ENCODE measurements around the gene ACVRL1.

DNA sequence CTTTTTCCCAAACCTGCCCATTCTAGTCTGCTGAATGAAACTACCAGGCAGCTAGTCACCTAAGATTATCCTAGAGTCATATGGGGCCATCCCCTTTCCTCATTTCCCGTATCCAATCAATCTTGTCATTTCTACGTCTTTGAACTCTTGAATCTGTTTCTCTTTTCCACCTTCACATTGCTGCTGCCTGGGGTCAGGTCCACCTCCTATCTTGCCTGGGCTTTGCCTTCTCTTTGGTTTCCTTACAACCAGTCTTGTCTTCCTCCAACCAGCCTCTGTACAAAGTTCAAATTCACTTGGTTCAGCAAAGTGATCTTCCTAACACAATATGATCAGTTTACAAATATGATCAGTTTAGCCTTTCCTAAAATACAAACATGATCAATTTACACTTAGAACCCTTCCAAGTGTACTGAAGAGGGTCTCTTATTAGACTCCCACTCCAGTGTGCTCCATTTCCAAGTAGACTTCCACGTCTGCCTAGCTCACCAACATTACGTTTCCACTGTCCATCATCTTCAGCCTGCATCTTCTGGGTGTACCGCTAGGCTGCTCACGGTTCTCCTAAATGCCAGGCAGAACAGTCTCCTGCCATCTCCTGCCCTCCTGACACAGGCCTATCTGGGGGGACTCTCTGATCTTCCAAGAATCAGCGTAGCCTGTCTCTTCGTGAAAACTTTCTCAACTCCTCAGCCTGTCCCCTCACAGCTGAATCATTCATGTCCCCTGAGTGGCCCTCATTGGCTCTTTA is 40.1 kb downstream of the ACVRL1 start:
- TF ChIP-seq POLR2AphosphoS5 (IDR thresholded peaks at IDR 0.05): no peak
- TF ChIP-seq, protein P1, sequence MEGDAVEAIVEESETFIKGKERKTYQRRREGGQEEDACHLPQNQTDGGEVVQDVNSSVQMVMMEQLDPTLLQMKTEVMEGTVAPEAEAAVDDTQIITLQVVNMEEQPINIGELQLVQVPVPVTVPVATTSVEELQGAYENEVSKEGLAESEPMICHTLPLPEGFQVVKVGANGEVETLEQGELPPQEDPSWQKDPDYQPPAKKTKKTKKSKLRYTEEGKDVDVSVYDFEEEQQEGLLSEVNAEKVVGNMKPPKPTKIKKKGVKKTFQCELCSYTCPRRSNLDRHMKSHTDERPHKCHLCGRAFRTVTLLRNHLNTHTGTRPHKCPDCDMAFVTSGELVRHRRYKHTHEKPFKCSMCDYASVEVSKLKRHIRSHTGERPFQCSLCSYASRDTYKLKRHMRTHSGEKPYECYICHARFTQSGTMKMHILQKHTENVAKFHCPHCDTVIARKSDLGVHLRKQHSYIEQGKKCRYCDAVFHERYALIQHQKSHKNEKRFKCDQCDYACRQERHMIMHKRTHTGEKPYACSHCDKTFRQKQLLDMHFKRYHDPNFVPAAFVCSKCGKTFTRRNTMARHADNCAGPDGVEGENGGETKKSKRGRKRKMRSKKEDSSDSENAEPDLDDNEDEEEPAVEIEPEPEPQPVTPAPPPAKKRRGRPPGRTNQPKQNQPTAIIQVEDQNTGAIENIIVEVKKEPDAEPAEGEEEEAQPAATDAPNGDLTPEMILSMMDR (IDR thresholded peaks at IDR 0.05): no peak
